Rectal smooth muscle tissue (tissue), 1 donor: ENCODE data around the gene NCOA7.
"Not testable (repeated sequence)": the region's sequence is repeated elsewhere in the genome, so short reads cannot be mapped to it uniquely, and the experiment has no call there.

ENCODE experiments used
- H3K27ac ChIP-seq: one replicate; pipeline ENCODE4 v1.7.0; 2013; ENCODE audit warnings: low read depth, low read length, inconsistent platforms
- H3K27me3 ChIP-seq: one replicate; pipeline ENCODE4 v1.7.0; 2013; ENCODE audit warnings: low read length; ENCODE audit not compliant: control insufficient read depth, insufficient read depth
- H3K36me3 ChIP-seq: one replicate; pipeline ENCODE4 v1.7.0; 2013; ENCODE audit warnings: low read length; ENCODE audit not compliant: control insufficient read depth, insufficient read depth
- H3K4me1 ChIP-seq: one replicate; pipeline ENCODE4 v1.7.0; 2013; ENCODE audit warnings: low read length; ENCODE audit not compliant: control insufficient read depth, insufficient read depth
- H3K4me3 ChIP-seq: one replicate; pipeline ENCODE4 v1.7.0; 2013; ENCODE audit warnings: low read length
- H3K9ac ChIP-seq: one replicate; pipeline ENCODE4 v1.7.0; 2013; ENCODE audit warnings: low read length

NCOA7 gene

DNA sequence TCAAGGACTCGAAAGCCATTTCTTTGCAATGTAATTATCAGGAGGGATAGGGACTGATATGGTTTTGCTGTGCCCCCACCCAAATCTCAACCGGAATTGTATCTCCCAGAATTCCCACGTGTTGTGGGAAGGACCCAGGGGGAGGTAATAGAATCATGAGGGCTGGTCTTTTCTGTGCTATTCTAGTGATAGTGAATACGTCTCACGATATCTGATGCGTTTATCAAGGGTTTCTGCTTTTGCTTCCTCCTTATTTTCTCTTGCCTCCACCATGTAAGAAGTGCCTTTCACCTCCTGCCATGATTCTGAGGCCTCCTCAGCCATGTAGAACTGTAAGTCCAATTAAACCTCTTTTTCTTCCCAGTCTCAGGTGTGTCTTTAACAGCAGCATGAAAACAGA is 160.0 kb downstream of the NCOA7 start:
- not testable (repeated sequence) for H3K27ac ChIP-seq, H3K9ac ChIP-seq, H3K36me3 ChIP-seq, H3K4me1 ChIP-seq, H3K4me3 ChIP-seq, H3K27me3 ChIP-seq

GRCh38 chr6:125951323-125951722 is 160.6 kb downstream of the NCOA7 start:
- no peaks in the 10 kb centered on the region for H3K27me3 ChIP-seq
- H3K4me1 ChIP-seq, result no peaks in the 10 kb centered on the region
- H3K27ac ChIP-seq, result no peak overlapping the region
- H3K9ac ChIP-seq, result no peak overlapping the region
- H3K4me3 ChIP-seq, result no peak overlapping the region
- no peaks in the 10 kb centered on the region for H3K36me3 ChIP-seq

DNA sequence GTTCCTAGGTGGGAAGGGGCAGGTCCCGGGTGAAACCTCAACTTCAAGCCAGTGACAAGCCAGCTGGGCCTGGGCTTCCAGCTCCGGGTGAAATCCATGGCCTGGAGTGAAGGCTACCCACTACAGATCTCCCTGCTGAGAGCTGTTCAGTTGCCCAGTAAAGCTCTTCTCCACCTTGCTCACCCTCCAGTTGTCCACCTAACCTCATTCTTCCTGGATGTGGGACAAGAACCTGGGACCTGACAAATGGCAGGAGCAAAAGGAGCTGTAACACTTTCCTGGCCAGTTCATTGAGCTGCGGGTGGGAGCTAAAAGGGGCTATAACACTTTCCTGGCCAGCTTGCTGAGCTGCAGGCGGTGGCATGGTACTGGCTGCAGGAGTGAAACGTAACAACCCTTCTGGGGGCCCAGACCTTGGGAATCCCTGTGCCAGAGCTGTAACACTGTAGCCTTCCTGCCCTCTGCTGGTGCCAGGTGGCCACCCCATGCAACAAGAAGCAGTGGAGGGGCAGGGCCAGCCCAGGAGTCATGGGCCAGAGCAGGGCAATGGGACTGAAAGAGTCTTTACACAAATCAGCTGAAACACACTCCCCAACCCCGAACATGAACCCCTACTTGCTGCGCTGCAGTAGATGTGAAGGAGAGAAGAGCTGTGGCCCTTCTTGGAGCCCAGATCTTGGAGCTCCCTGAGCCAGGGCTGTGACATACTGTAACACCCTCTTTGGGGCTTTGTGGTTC is 162.2 kb downstream of the NCOA7 start:
- Histone ChIP-seq H3K27me3 (no peaks in the 10 kb centered on the region), H3K36me3 (no peaks in the 10 kb centered on the region), H3K27ac (no peak overlapping the region), H3K4me1 (peaks cover 4% of the 10 kb centered on the region), H3K9ac (no peak overlapping the region), H3K4me3 (no peak overlapping the region)

- Histone ChIP-seq H3K36me3 (no peaks in the 10 kb centered on the region), H3K27ac (no peak overlapping the region), H3K9ac (no peak overlapping the region), H3K4me1 (peaks cover 6% of the 10 kb centered on the region), H3K27me3 (no peaks in the 10 kb centered on the region), H3K4me3 (no peak overlapping the region)
Observed at GRCh38 chr6:125953502-125953875, 162.7 kb downstream of the NCOA7 start.

DNA sequence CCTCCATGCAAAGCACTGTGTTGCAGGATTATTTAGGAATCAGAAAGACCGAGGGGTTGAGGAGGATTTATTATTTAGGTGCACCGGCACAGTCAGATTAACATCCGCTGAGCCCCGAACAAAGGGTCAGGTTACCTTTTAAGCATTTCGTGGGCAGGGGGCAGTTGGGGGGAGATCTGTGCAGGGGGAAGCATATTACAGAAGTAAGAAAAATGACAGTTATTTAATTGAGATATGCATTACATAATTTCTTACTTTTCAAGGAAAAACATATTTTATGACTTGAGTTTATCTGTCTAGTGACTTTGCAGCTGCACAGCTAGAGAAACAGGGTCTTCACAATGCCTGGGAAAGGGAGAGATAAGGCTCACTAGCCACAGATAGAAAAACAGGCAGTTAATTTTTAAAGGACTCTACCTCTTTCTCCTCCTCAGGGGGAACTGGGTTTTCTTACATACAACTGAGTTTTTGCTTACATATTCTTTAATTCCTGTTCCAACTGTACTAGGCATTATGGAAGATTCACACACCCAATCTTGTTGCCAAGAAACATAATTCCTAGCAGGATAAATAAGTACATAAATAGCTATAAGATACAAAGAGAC is 164.1 kb downstream of the NCOA7 start:
- no peak overlapping the region for H3K27ac ChIP-seq
- H3K9ac ChIP-seq, result no peak overlapping the region
- H3K27me3 ChIP-seq, result no peaks in the 10 kb centered on the region

GRCh38 chr6:125955973-125956372 is 165.2 kb downstream of the NCOA7 start:
- H3K9ac ChIP-seq, result no peak overlapping the region
- peaks cover 6% of the 10 kb centered on the region for H3K4me1 ChIP-seq
- H3K36me3 ChIP-seq, result no peaks in the 10 kb centered on the region
- H3K27me3 ChIP-seq, result no peaks in the 10 kb centered on the region
- peak overlapping the region; percentile 75 for H3K4me3 ChIP-seq
- H3K27ac ChIP-seq, result peak overlapping the region; percentile 28

More for the DNA sequence above, 164.1 kb downstream of the NCOA7 start:
- no peak overlapping the region for H3K4me3 ChIP-seq
- peaks cover 6% of the 10 kb centered on the region for H3K4me1 ChIP-seq
- no peaks in the 10 kb centered on the region for H3K36me3 ChIP-seq

GRCh38 chr6:125956506-125957390 is 166.0 kb downstream of the NCOA7 start, which contains the start of gene HINT3:
Gene HINT3, plus strand, starts transcription at chr6:125956770. Its CDS starts 208 bp downstream, at chr6:125956978.
- Histone ChIP-seq H3K27me3 (no peaks in the 10 kb centered on the region), H3K9ac (peak within 1 kb of the TSS; percentile 87), H3K36me3 (no peaks in the 10 kb centered on the region), H3K4me1 (peaks cover 6% of the 10 kb centered on the region), H3K4me3 (peak within 1 kb of the TSS; percentile 75), H3K27ac (peak within 1 kb of the TSS; percentile 85)

DNA sequence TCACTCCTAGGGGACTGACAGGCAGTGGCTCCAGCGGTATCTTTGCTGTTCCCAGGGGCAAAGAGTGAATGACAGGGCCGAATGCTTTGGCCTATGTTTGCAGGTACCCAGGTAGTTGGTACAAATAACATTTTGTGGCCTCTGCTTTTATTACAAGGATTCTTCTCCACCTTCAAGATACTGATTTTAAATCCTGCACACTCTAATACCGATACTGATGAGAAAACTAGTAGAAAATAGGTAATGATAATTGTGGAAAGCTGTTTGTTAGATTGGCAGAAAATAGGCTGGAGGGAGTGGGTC is 166.6 kb downstream of the NCOA7 start:
- no peaks in the 10 kb centered on the region for H3K36me3 ChIP-seq
- H3K9ac ChIP-seq, result peak overlapping the region; percentile 87
- peak overlapping the region; percentile 85 for H3K27ac ChIP-seq
- peak overlapping the region; percentile 75 for H3K4me3 ChIP-seq
- H3K4me1 ChIP-seq, result peaks cover 6% of the 10 kb centered on the region
- H3K27me3 ChIP-seq, result no peaks in the 10 kb centered on the region

DNA sequence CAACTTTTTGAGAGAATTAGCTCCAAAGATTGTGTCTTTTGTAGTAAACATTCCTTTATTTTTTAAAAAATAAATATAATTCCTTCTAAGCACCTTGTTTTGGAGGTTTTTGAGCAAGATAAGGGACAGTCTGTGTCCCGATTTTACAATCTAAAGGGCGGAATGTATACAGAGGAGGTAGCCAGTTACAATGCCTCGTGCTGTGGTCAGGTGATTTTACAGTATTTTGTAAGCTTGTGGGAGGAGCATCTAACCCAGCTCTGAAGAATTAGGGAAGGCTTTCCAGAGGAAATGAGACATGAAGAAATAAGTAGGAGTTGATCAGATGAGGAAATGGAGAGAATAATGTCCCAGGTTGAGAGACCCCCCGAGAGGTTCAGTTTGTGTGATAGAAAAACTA is 167.1 kb downstream of the NCOA7 start:
- Histone ChIP-seq H3K4me1 (peaks cover 6% of the 10 kb centered on the region), H3K27me3 (no peaks in the 10 kb centered on the region), H3K27ac (peak overlapping the region; percentile 85), H3K9ac (peak overlapping the region; percentile 87), H3K36me3 (no peaks in the 10 kb centered on the region), H3K4me3 (peak overlapping the region; percentile 75)

- Histone ChIP-seq H3K4me1 (peaks cover 6% of the 10 kb centered on the region), H3K4me3 (no peak overlapping the region), H3K27me3 (no peaks in the 10 kb centered on the region), H3K9ac (no peak overlapping the region), H3K27ac (no peak overlapping the region), H3K36me3 (no peaks in the 10 kb centered on the region)
Observed at GRCh38 chr6:125959041-125959440, 168.3 kb downstream of the NCOA7 start.

DNA sequence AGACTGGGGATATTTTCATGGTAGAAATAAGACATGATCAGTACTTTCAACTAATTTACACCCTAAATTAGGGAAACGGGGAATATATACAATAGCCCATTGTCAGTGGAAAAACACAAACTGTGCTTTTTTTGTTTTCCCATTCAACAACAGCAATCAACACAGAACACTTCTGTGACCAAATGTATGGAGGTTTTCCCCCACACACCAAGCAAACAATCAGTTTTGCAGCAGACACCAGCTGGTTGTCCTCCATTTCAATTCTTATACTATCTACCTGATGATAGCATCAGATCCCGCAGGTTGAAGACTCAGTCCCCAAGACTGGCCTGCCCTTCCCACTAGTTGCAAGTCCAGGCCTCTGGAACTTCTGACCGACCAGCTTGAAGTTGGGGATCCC is 170.4 kb downstream of the NCOA7 start:
- no peak overlapping the region for H3K4me3 ChIP-seq
- H3K27ac ChIP-seq, result no peak overlapping the region
- H3K9ac ChIP-seq, result no peak overlapping the region
- H3K36me3 ChIP-seq, result no peaks in the 10 kb centered on the region
- peaks cover 6% of the 10 kb centered on the region for H3K4me1 ChIP-seq
- no peaks in the 10 kb centered on the region for H3K27me3 ChIP-seq

DNA sequence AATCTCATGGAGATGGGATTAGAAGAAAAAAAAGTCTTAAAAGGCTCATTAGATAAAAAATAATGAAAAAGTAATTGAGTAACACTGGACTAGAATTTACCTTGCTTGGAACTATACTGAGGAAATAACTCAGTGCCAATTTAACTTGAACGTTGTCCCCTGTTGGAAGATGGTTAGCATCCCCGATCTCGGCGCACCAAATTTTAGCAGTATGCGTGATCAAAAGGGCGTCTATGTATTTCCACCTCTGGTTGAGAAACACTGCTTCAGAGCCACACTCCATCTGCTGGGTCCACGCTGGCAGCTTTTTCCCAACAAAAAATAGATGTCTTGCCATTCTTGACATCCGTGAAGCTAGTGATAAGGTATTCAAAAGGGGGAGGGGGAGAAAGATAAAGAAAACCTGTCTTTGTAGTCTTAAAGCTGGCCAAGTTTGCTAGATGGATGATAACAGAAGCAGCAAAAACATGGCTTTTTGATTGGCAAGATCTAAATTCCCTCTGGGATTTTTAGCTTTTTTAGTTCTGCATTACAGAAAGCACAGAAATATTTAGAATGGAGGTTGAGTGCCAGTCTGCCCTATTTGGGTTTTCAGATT is 172.2 kb downstream of the NCOA7 start:
- H3K4me3 ChIP-seq, result no peak overlapping the region
- H3K9ac ChIP-seq, result no peak overlapping the region
- peaks cover under 1% of the 10 kb centered on the region for H3K4me1 ChIP-seq

More for the DNA sequence above, 172.2 kb downstream of the NCOA7 start:
- Histone ChIP-seq H3K27me3 (no peaks in the 10 kb centered on the region), H3K36me3 (no peaks in the 10 kb centered on the region), H3K27ac (no peak overlapping the region)
